GM21360 (cell line): Measurements from ENCODE around the gene MYG1.
"Not testable (repeated sequence)": the region's sequence is repeated elsewhere in the genome, so short reads cannot be mapped to it uniquely, and the experiment has no call there.

Experiments used
- ATAC-seq: cut with Tn5 transposase; IDR thresholded peaks from one replicate; pipeline ENCODE4 v1.9.1; 2021; ENCODE audit warnings: mild to moderate bottlenecking, moderate library complexity; ENCODE audit not compliant: unreplicated experiment

Gene MYG1

GRCh38 chr12:53286448-53286847, 13.0 kb upstream of the MYG1 start:
- no peak for ATAC-seq

DNA sequence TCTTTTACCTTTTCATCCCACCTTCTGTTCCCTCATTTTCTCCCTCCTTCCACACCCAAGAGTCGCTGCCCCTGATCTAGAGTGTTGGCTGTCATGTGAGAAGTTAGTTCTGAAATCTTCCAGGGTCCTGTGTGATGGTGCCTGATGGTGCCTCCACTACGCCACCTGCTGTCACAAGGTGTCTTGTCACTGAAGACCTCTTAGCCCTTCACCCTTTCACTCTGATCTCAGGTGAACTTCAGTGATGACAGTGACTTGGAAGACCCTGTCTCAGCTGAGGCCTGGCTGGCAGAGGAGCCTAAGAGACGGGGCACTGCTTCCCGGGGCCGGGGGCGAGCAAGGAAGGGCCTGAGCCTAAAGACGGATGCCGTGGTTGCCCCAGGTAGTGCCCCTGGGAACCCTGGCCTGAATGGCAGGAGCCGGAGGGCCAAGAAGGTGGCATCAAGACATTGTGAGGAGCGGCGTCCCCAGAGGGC, 11.7 kb upstream of the MYG1 start:
- ATAC-seq: no peak

GRCh38 chr12:53288322-53288721, 11.2 kb upstream of the MYG1 start:
- no peak for ATAC-seq

DNA sequence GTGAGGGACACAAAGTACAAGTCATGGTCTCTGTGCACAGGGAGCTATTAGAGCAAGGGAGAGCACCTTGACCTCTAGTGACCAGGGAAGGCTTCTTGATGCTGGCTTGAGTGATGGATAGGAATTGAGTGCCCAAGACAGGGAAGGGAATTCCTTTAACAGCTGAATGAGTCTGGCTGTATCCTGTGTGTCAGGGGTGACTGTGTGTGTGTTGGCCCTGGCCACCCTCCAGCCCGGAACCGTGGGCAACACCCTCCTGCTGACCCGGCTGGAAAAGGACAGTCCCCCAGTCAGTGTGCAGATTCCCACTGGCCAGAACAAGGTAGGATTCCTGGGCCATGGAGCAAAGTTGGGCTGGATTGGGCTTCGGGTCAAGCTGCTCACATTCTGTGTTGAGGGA, 9.6 kb upstream of the MYG1 start:
- ATAC-seq: no peak

DNA sequence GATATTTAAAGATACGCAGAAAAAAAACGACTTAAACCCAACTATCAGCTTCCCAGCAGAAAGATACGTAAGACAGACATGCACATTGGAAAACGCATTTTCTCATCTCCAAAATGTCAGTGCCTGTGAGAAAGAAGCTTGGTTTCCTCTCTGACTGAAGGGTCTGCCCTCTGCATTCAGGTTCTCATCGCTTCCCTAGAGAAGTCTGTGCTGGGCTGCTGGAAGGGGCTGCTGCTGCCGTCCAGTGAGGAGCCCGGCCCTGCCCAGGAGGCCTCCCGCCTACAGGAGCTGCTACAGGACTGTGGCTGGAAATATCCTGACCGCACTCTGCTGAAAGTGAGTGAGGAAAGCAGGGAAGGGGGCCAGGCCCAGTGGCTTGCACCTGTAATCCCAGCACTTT, 8.8 kb upstream of the MYG1 start:
- ATAC-seq: no peak

GRCh38 chr12:53292426-53292825, 7.1 kb upstream of the MYG1 start:
- no peak for ATAC-seq

GRCh38 chr12:53295070-53295890, 4.2 kb upstream of the MYG1 start, which contains the start of gene PFDN5:
Gene PFDN5 (plus strand): TSS chr12:53295542. CDS start chr12:53295568, 26 bp downstream.
- ATAC-seq: peak; percentile 71

DNA sequence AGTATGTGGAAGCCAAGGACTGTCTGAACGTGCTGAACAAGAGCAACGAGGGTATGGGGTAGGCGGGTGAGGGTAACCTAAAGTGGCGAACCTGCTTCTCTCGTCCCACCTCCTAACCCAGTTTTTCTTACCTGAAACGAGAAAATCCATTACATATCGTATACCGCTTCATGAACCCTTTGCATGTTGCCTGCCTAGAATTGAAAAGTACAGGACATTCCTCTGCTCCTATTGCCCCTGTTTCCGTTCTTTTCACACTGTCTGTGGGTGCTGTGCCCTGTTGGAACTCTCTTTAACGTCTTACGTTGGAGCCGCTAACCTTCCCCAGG, 3.6 kb upstream of the MYG1 start:
- ATAC-seq: no peak

DNA sequence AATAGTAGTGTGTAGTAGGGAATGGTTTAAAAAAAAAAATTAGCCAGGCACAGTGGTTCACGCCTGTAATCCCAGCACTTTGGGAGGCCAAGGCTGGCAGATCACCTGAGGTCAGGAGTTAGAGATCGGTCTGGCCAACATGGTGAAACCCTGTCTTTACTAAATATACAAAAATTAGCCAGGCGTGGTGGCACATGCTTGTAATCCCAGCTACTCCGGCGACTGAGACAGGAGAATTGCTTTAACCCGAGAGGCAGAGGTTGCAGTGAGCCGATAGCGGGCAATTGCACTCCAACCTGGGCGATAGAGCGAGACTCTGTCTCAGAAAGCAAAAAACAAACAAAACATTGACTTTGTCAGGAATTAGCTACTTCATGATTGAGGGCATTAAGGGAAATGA, 2.4 kb upstream of the MYG1 start:
- not testable (repeated sequence) for ATAC-seq

DNA sequence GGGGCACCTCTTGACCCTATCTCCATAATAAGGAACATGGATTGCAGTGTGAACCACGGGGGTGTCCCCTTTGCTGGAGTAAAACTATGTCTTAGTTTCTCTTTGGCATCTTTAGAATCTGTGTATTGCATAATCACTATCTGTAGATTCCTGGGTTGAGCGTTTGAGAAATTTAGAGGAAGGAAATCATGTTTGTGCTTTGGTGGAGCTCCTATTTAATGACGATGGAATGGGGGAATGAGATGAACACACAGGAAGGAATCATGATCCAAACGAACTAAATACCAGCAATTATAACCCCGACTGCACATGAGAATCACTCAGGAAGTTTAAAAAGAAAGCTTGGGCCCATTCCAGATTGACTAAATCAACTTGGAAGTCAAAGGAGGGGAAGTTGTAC, 1.3 kb upstream of the MYG1 start:
- no peak for ATAC-seq

DNA sequence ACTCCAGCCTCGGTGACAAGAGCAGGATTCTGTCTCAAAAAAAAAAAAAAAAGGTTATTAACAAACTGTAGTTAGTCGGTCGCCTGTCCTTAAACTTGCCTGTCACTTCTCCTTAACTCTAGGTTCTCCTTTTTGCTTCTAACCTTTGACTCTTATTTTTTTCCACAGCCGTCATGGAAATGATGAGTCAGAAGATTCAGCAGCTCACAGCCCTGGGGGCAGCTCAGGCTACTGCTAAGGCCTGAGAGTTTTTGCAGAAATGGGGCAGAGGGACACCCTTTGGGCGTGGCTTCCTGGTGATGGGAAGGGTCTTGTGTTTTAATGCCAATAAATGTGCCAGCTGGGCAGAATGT, 418 bp upstream of the MYG1 start:
- no peak for ATAC-seq

- no peak for ATAC-seq
Observed at GRCh38 chr12:53300187-53300586, 692 bp downstream of the MYG1 start.

DNA sequence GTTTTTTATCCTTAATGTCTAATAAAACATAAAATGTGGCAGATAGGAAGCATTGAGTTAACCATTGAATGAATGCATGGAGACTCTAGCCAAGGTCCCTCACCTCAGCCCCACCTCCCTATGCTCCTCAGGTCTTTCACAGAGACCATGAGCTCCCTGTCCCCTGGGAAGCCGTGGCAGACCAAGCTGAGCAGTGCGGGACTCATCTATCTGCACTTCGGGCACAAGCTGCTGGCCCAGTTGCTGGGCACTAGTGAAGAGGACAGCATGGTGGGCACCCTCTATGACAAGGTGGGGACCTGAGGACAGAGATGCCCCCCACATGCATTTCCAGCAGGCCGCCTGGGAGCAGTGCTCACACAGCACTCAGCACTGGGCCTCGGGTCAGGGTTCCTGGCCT, 3.4 kb downstream of the MYG1 start:
- no peak for ATAC-seq

DNA sequence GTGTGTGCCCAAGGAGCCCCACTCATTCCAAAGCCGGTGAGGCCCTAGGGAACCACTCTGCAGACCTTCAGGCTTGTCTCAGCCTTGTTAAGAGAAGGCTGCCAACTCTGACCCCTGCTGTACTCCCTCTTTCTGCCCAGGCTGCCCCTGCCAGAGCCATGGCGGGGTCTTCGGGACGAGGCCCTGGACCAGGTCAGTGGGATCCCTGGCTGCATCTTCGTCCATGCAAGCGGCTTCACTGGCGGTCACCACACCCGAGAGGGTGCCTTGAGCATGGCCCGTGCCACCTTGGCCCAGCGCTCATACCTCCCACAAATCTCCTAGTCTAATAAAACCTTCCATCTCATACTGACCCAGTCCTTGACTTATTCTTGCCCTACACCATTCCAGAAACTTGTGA, 7.3 kb downstream of the MYG1 start:
- ATAC-seq: no peak

DNA sequence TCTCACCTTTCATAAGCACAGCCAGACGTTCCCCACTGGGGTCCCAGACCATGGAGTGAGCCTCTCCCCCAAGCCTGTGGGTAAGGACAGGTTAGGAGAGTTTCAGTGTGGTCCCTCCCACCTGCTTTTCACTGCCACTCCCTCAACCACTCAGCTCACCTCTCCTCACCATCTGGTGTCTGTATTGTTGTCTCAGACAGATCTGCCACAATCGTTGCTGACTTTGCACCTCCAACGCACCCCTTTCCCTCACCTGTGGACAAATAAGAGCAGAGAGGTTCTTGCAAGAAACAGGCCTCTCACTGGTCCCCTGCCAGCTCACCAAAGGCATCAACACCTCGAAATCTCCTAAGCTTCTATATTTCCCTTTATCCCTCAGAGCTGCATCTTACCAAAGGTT, 8.8 kb downstream of the MYG1 start:
- ATAC-seq: no peak

GRCh38 chr12:53313996-53314395, 14.5 kb downstream of the MYG1 start:
- no peak for ATAC-seq

DNA sequence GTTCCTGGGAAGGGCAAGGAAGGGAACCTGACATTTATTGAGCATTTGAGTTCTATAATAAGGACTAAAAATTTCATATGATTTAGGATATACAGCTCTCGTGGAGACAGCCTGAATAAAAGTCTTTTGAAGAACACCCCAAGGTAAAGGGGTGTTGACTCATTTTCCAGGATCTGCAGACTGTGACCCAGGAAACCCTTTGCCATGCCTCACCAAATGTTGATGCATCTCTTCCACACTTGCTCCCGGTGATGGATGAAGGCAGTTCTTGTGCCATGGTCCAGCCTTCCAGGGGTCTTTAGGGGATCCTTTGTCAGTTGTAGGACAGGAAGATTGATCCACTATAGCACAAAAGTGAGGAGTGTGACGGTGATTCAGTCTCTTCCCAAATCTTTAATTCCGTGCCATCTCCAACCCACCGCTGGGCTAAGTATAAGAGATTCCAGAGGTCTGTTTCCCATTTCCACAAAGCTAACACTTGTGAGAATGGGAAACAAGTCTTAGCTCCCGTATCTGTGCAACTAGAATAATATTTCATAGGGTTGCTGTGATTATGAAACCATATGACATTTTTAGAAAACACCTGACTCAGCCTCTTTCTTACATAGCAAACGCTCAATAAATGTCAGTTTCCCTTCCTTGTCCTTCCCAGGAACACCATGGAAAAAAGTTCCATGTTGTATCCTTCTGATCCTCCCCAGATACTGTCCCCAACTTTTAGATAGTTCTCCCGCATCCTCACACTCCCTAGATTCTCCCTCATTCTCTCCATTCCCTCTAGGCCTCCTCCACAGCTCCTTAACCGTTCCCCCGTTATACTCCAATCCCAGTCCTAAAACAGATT, 21.1 kb downstream of the MYG1 start:
- ATAC-seq: no peak

DNA sequence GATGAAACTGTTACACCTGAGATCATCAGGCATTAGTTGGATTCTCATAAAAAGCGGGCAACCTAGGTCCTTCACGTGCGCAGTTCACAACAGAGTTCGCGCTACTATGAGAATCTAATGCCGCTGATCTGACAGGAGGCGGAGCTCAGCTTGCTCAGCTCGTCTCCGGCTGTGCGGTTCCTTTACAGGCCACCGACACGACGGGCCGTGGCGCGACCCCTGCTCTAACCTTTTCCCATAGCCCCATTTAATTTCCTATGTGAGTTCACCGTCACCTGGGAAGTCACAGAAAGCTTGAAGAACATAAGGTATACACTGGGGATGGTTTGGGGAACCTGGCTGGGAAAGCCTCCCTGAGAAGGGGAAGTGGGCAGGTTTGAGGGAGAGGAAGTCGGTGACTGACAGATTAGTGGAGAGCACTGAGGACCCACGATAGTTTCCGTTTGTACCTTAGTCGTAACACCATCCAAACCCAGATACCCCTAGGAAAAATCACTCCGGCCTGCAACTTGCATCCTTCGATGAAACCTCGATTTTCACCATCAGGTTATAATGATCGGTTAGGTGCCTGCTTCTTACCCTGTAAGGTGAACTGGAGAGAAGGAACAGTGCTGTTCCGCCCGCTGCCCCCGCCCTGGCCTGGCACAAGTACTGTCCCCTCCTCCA, 24.8 kb downstream of the MYG1 start:
- peak; percentile 16 for ATAC-seq

DNA sequence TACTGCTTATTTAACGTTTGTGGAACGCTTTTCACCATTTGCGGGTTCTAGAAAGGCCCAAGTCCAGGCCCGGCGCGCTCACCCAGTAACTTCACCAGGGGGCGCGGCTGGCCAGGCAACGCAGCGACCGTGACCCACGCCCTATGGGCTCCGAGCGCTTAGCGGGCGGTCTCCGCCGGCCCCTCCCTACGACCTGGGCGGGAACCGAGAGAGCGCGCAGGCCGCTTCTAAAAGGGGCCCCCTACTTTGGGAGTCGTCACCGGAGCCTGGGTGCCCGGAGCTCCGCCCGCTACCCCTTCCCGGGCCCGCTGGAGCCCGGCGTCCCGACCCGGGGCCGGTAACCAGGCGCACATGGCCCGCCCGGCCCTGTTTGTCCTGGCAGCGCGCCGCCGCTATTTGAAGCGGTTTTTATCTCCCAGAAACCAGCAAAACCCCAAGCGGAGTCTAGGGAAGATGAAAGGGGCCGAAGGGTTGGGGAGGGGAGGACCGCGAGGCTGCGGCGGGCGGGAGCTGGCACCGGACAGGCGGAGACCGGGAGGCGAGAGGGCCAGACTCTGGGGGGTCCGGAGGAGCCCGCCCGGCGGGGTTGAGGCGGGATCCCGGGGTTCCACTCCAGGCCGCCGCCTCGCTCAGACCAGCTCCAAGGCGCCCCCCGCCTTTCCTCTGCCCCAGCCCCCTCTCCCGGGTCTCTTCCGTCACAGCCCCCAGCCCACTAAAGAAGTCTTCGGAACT, 25.4 kb downstream of the MYG1 start:
- ATAC-seq: peak; percentile 45

- ATAC-seq: no peak
Observed at GRCh38 chr12:53325511-53326061, 26.1 kb downstream of the MYG1 start.
